Sigmoid colon (tissue), 7 donors: Measurements from ENCODE around the gene MSL2. TPM values are rescaled to one million over a fixed set of nuclear protein-coding genes. Genes with fewer than 3 reads are reported as not detected.
A peak's percentile ranks its signal among the peaks of the same experiment; 100 is the strongest.
"Not testable (repeated sequence)": the region's sequence is repeated elsewhere in the genome, so short reads cannot be mapped to it uniquely, and the experiment has no call there.

Experiments used
- DNase-seq: peaks from one replicate; pipeline ENCODE4 v3.0.0-alpha.2; 2019
- H3K27ac ChIP-seq, 4 donors: fragments of 200-600 bp; sonication (generic); one replicate each; pipeline ENCODE4 v1.5.1; 2016 to 2019; ENCODE audit warnings: mild to moderate bottlenecking in 1 of 4
- H3K27me3 ChIP-seq, 3 donors: fragments of 200-600 bp; sonication (generic); one replicate each; pipeline ENCODE4 v1.5.1; 2019; ENCODE audit warnings: mild to moderate bottlenecking in 1 of 3
- H3K36me3 ChIP-seq, 4 donors: fragments of 200-600 bp; sonication (generic); one replicate each; pipeline ENCODE4 v1.5.1; 2016 to 2019
- H3K4me1 ChIP-seq, 4 donors: fragments of 200-600 bp; sonication (generic); one replicate each; pipeline ENCODE4 v1.5.1; 2017 to 2019
- H3K4me3 ChIP-seq, 4 donors: fragments of 200-600 bp; sonication (generic); one replicate each; pipeline ENCODE4 v1.5.1; 2017 to 2019; ENCODE audit warnings: mild to moderate bottlenecking in 2 of 4, moderate library complexity in 1 of 4
- H3K9me3 ChIP-seq, 4 donors: fragments of 200-600 bp in 3 of 4; sonication (generic) in 3 of 4; one replicate each; pipeline versions ENCODE4 v1.5.1 to v1.6.1; 2013 to 2019
- CTCF ChIP-seq, 4 experiments: fragments of 450-650 bp in 3 of 4; fragments of 200-600 bp in 1 of 4; IDR thresholded peaks; one replicate each; pipeline ENCODE4 v1.5.1; 2016 to 2019; ENCODE audit warnings: antibody characterized with exemption in 4 of 4, mild to moderate bottlenecking in 3 of 4, moderate library complexity in 2 of 4
- EP300 ChIP-seq, 4 donors: sonication (generic); formaldehyde crosslinking; IDR thresholded peaks; one replicate each; pipeline ENCODE4 v1.6.1; 2017; ENCODE audit warnings: antibody characterized with exemption in 4 of 4
- POLR2A ChIP-seq, 2 donors: fragments of 450-650 bp; IDR thresholded peaks; one replicate each; pipeline ENCODE4 v1.6.1; 2016; ENCODE audit warnings: antibody characterized with exemption in 2 of 2, mild to moderate bottlenecking in 2 of 2, moderate library complexity in 2 of 2
- POLR2AphosphoS5 ChIP-seq, 4 donors: sonication (generic); formaldehyde crosslinking; IDR thresholded peaks; one replicate each; pipeline ENCODE4 v1.6.1; 2017; ENCODE audit warnings: antibody characterized with exemption in 4 of 4
- WGBS, 2 donors: extraction: QIAGEN DNeasy Blood & Tissue Kit; methylation state at CpG; one replicate each; pipeline ENCODE4 v1.1.7; 2013; 5-methylcytosine and 5-hydroxymethylcytosine counted together
- intact Hi-C: fragments of 100-400 bp; cut with DNase I; formaldehyde crosslinking; loops from one replicate; pipeline ENCODE4 v1.15.1; 2023
- polyA plus RNA-seq, 3 donors: library from polyadenylated mRNA; stranded (reverse); fragments of 200-250 nt; gene quantifications; one replicate each; pipeline ENCODE4 v1.2.3, GENCODE V29; 2013
- total RNA-seq, 4 donors: library from RNA; depleted of rRNA; stranded (reverse); fragments of >200 nt; gene quantifications; one replicate each; pipeline ENCODE4 v1.1.0, GENCODE V29; 2016
- donor health status: healthy with polysubstance abuse.
- donor health status: Bipolar disorder and iron deficiency.
- donor health status: healthy.

Gene MSL2
- total and polyA plus RNA-seq, 7 donors, result 3.2 to 23.9 (median 18.7) TPM

GRCh38 chr3:136211547-136211946 is 15.4 kb upstream of the MSL2 start:
- TF ChIP-seq CTCF (IDR thresholded peaks at IDR 0.05) (no peak), POLR2AphosphoS5 (IDR thresholded peaks at IDR 0.05) (no peak), POLR2A (IDR thresholded peaks at IDR 0.05) (no peak), EP300 (IDR thresholded peaks at IDR 0.05) (no peak)
- H3K4me1 ChIP-seq, result no peaks in the 10 kb centered on the region
- no peak for DNase-seq
- H3K27ac ChIP-seq, result no peak overlapping the region
- intact Hi-C loops, result no loop called here
- H3K4me3 ChIP-seq, result no peak overlapping the region
- no peaks in the 10 kb centered on the region for H3K9me3 ChIP-seq
- no peaks in the 10 kb centered on the region for H3K36me3 ChIP-seq
- 86 to 87% methylated on average over 2 of the region's 2 CpGs for WGBS, 2 donors
- no peaks in the 10 kb centered on the region for H3K27me3 ChIP-seq

GRCh38 chr3:136209921-136210320 is 13.8 kb upstream of the MSL2 start:
- no peak overlapping the region for H3K4me3 ChIP-seq
- no peaks in the 10 kb centered on the region for H3K4me1 ChIP-seq
- intact Hi-C loops, result no loop called here
- no peak for DNase-seq
- H3K36me3 ChIP-seq, result no peaks in the 10 kb centered on the region
- H3K9me3 ChIP-seq, result no peaks in the 10 kb centered on the region
- no peak overlapping the region for H3K27ac ChIP-seq
- H3K27me3 ChIP-seq, result no peaks in the 10 kb centered on the region
- TF ChIP-seq POLR2A (IDR thresholded peaks at IDR 0.05), result no peak
- TF ChIP-seq POLR2AphosphoS5 (IDR thresholded peaks at IDR 0.05), result no peak
- TF ChIP-seq EP300 (IDR thresholded peaks at IDR 0.05), result no peak
- no peak for TF ChIP-seq CTCF (IDR thresholded peaks at IDR 0.05)

- Histone ChIP-seq H3K27me3 (no peaks in the 10 kb centered on the region), H3K4me1 (no peaks in the 10 kb centered on the region), H3K36me3 (no peaks in the 10 kb centered on the region), H3K4me3 (no peak overlapping the region), H3K27ac (no peak overlapping the region), H3K9me3 (no peaks in the 10 kb centered on the region)
- intact Hi-C loops, result no loop called here
- WGBS, 2 donors, result 77 to 81% methylated on average over 4 of the region's 4 CpGs
- no peak for DNase-seq
- TF ChIP-seq CTCF (IDR thresholded peaks at IDR 0.05) (no peak), EP300 (IDR thresholded peaks at IDR 0.05) (no peak), POLR2AphosphoS5 (IDR thresholded peaks at IDR 0.05) (no peak), POLR2A (IDR thresholded peaks at IDR 0.05) (no peak)
Measured at GRCh38 chr3:136207489-136208115, 11.5 kb upstream of the MSL2 start.

- intact Hi-C loops, result loop anchor here (5.0 kb wide), 2 partner anchors 232 to 1402 kb away; partner anchors contain the start of genes EPHB1 and PPP2R3A
- H3K27me3 ChIP-seq, H3K36me3 ChIP-seq, H3K4me3 ChIP-seq, H3K9me3 ChIP-seq, DNase-seq: not testable (repeated sequence)
- Histone ChIP-seq H3K4me1 (peaks cover 0 to 15% (median 13%) of the 10 kb centered on the region in 4 donors), H3K27ac (peak overlapping the region in 1 of 4 donors; percentile 100)
- 95 to 97% methylated on average over 5 of the region's 5 CpGs for WGBS, 2 donors
Measured at GRCh38 chr3:136199219-136199618, 3.1 kb upstream of the MSL2 start.

- H3K27ac ChIP-seq, result peak overlapping the region; percentile 99 to 100 (median 100)
- DNase-seq, H3K9me3 ChIP-seq, H3K27me3 ChIP-seq, H3K4me3 ChIP-seq, H3K36me3 ChIP-seq: not testable (repeated sequence)
- 97 to 98% methylated on average over 10 of the region's 10 CpGs for WGBS, 2 donors
- intact Hi-C loops, result loop anchor here (5.0 kb wide), 2 partner anchors 231 to 1401 kb away; partner anchors contain the start of genes EPHB1 and PPP2R3A
- peaks cover 0 to 15% (median 13%) of the 10 kb centered on the region in 4 donors for H3K4me1 ChIP-seq
Measured at GRCh38 chr3:136198462-136199078, 2.4 kb upstream of the MSL2 start.
